Stimulated activated CD4-positive, alpha-beta T cell treated with anti-CD3 and anti-CD28 coated beads, TNF-alpha, amount 100 ng/mL, for 1 hour (primary cell): ENCODE results near the gene SYTL3.
"Not testable (repeated sequence)": the region's sequence is repeated elsewhere in the genome, so short reads cannot be mapped to it uniquely, and the experiment has no call there.

Source experiments
- DNase-seq, 3 donors: peaks; one replicate each; pipeline ENCODE4 v3.0.0-alpha.2; 2020; ENCODE audit warnings: low read depth in 3 of 3, low spot score in 1 of 3

SYTL3 gene

DNA sequence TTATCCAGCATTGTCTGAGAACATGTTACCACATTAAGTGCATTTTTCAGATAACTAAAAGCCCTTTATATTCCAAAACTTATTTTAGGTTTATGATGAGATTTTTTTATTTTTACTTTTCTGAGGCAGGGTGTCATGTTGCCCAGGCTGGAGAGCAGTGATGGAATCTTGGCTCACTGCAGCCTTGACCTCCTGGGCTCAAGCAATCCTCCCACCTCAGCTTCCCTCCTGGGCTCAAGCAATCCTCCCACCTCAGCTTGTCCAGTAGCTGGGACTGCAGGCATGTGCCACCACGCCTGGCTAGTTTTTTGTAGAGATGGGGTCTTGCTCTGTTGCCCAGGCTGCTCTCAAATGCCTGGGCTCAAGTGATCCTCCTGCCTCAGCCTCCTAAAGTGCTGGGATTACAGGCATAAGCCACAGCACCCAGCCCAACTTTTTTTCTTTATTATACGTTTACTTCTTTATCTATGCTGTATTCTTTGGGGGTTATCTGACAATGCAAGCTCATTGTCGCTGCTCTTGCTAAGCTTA lies 11.5 kb upstream of the SYTL3 start:
- no peak for DNase-seq

- DNase-seq, result no peak
Observed at GRCh38 chr6:158639056-158639455, 10.8 kb upstream of the SYTL3 start.

DNA sequence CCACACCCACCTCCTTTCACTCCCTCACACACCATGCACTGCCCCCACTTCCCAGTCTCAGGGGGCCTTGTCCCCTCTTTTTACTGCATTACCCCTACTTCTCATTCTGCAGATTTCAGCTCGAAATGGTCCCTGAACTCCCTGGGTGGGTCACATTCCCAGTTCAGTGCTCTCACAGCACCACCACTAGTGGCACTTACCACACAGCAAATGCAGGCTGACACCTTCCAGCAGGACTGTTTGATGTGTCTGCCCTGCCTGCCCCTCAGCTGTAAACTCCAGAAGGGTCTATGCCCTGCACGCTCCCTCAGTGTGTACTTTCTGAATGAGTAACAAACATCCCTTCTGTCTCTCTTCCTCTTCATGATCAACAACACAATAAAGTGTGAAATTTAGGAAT lies 9.3 kb upstream of the SYTL3 start:
- no peak for DNase-seq

- no peak for DNase-seq
Observed at GRCh38 chr6:158642097-158642601, 7.7 kb upstream of the SYTL3 start.

GRCh38 chr6:158643836-158644230 lies 6.0 kb upstream of the SYTL3 start:
- DNase-seq, result no peak

DNA sequence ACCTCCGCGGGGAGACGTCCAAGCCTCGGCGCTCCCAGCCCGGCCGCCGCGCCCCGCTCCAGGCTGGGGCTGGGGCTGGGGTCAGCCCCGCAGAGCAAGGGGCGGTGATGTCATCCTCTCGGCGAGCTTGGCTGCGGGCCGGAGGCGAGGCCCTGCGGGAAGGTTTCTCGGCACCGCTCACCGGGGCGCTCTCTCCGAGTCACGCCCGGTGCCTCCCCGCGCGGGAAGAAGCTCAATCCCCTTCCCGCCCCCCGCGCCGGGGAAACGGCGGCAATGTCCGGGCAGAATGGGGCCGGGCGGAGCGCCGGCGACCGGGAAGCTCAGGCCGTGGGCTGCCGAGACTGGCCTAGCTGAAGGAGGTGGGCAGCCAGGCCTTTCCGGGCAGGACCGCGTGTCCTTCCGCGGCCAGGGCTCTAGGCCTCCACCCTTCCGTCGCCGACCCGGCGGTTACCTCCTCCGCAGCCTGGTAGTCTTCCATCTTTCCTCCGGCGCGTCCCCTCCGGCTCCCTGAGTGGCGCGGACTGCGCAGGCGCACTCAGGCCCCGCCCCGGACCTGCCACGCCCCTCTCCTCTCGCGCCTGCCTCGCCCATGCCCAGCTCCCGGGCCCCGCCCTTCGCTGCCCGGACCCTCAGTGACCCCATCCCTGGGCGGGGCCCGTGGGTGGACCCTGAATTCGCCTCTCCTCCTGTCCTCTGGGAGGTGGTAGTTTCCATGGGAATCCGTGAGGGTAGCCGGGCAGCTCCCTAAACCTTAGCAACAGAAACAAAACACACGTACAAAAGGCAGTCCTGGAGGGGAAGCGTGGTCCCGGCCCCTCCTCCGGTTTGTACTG lies 5.4 kb upstream of the SYTL3 start, which contains the start of gene DYNLT1:
Gene DYNLT1 (minus strand): TSS at position 513 of the 833 bp plus-strand sequence. CDS start 35 bp downstream, at position 478.
- peak; percentile 51 to 89 (median 80) for DNase-seq

GRCh38 chr6:158645064-158646022 lies 4.5 kb upstream of the SYTL3 start:
- DNase-seq, result no peak

DNA sequence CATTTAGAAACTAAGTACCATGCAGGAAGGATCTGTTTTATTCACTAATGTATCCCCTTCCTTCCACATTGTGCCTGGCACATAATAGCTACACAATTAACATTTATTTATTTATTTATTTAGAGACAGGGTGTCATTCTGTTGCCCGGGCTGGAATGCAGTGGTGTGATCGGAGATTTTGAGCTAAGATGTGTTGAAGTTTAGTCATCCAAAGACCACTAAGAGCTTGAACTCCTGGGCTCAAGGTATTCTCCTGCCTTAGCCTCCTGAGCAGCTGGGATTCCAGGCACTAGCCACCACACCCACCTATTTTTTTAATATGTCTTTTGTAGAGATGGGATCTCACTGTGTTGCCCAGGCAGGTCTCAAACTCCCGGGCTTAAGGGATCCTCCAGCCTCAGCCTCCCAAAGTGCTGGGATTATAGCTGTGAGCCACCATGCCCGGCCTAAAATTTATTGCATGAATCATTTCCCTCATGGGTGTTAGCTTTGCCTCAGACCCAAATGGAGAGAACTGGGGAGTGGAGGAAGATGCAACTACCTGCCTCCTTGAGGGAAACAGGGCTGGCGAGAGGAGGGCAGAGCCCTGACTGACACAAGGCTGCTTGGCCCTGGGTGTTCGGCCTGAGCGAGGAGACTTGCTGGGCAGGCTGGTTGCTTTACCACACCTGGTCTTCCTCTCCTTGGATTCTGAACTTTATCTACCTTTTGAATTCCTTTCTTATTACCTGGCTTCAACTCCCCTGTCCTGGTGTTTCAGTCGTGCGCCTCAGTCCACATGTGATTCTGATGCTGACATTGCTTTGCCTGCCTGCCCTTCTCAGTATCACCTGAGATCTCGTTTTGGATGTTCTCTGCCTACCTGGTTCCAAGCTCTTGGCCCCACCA lies 3.6 kb upstream of the SYTL3 start:
- DNase-seq, result no peak

DNA sequence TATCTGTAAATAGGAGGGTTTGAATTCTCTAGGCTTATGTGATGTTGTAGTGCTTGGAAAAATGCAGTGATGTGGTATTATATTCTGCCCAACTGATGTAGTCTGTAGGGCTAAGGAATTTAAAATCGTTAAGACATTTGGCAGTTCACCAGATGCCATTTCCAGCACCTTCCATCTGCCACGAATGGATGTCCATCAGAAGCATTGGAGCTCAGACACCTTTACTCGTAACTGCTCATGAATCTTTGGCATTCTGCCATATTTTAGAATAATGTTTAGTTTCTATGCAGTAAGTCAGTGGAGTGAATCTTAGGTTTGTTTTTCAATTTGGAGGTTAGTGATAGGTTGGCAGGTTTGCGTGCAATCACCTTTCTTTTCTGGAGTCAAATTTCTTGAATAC lies 2.4 kb upstream of the SYTL3 start:
- DNase-seq, result no peak

DNA sequence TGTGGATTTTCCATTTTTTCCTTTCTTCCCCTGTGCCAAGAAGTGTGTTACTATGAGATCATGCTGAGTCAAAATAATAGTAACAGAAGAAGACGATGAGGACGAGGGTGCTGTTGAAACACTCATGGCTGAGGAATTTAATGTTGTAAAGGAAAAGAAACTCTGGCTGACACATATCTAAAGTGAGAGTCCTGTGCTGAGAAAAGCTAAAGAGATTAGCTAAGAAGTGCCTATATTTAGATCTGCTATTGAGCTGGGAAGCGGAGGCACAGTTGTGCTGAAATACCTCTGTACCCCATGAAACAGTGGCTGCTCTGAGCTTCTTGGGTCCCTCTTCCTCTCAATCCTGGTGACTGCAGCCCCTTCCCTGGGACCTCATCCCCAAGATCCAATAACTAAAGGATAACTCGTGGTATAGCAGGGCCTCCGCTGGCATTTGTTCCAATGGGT lies 1.1 kb upstream of the SYTL3 start:
- no peak for DNase-seq

DNA sequence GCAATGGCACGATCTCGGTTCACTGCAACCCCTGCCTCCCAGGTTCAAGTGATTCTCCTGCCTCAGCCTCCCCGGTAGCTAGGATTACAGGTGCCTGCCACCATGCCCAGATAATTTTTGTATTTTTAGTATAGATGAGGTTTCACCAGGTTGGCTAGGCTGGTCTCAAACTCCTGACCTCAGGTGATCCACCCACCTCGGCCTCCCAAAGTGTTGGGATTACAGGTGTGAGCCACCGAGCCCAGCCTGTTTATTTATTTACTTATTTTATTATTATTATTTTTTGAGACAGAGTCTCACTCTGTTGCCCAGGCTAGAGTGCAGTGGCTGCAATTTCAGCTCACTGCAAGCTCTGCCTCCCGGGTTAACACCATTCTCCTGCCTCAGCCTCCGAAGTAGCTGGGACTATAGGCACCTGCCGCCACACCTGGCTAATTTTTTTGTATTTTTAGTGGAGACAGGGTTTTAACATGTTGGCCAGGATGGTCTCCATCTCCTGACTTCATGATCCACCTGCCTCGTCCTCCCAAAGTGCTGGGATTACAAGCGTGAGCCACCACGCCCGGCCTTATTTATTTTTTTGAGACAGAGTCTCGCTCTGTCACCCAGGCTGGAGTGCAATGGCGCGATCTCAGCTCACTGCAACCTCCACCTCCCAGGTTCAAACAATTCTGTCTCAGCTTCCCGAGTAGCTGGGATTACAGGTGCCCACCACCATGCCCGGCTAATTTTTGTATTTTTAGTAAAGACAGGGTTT lies 2.3 kb downstream of the SYTL3 start:
- not testable (repeated sequence) for DNase-seq

GRCh38 chr6:158653577-158654354 lies 3.9 kb downstream of the SYTL3 start:
- peak; percentile 53 to 75 (median 74) for DNase-seq

DNA sequence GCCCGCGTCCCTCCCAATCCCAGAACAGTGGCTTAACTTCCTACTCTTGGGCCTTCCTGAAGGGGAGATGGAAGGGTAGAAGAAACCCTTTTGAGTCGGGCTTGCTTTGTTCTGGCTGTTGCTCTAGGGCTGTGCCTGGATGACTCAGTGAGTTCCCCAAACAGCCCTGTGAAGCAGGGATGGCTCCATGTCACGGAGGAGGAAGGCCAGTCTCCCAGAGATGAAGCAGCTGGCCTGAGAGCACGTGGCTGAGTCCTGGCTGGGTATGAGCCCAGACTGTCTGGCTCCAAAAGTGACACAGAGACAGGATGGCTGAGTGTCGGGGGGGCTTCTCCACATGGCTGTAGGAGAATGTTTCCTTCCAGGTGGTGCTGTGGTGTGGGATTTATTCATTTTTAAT lies 4.6 kb downstream of the SYTL3 start:
- no peak for DNase-seq

- DNase-seq, result no peak
Observed at GRCh38 chr6:158654960-158655489, 5.2 kb downstream of the SYTL3 start.

DNA sequence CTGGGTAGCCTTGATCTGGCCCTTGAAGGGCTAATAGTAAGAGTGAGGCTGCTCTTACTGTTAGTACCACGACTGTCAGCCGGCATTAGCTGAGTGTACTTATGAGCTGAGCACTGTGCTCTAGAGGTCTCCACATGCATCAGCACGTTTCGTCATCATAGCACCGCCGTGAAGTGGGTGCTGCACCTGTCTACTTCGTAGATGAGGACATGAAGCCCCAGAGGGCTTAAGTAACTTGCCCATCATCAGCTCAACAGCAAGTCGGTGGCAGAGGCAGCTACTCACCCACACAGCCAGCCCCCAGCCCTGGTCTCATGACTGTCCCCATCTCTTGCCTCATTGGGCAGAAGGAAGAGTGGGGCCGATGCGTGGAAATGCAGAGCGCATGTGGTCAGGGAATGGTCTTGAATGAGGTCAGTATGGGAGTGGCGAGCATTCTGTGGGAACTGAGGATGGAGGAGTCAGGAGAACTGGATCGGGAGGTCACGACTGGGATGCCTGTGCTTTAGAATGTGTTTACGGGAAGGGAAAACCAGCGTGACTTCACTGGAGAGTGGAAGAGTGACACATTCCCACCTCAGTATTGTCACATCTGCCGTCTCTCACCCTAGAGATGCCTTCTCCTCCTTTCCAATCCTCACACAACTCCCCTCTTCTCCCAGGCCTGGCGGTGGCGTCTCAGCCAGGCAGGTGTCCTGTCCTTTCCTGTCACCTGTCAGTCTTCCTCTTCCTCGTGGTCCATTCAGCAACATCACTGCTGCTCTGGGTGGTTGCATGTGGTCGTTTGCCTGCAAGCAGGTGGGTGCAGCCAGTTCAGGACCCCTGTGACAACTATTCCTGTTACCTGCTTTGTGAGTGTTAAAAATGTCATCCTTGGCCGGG lies 6.0 kb downstream of the SYTL3 start:
- no peak for DNase-seq

DNA sequence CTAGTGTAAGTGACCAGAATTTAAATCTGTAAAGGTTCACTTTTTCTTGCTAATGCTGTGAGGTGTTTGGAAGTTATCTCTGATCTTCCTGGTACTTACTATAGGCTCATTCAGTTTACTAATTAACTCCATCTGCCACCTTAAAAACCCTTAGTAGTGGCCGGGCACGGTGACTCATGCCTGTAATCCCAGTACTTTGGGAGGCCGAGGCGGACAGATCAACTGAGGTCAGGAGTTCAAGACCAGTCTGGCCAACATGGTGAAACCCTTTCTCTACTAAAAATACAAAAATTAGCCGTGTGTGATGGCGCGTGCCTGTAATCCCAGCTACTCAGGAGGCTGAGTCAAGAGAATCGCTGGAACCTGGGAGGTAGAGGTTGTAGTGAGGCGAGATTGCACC lies 7.1 kb downstream of the SYTL3 start:
- DNase-seq, result not testable (repeated sequence)

DNA sequence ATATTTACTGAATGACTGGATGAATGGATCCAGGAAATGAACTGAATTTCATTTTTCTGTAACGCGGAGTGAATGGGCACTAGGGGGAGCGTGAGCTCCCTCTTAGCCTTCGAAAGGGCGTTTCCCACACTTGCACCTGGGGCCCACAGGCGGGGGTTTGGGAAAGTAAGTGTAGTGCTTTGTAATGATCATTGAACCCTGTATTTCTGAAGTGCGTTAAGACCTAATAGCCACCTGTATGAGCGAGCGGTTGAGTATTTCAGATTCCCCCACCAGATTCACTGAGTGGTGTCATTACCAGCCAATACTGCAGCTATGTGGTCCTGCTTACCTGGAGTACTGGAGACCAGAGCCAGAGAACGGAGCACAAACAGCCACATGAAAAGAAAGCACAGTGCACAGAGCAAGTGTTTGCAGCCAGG lies 10.5 kb downstream of the SYTL3 start:
- DNase-seq, result peak in 1 of 3 donors; percentile 17
